Measurements from ENCODE around the gene FBXW8. TPM values are rescaled to one million over a fixed set of nuclear protein-coding genes. Genes with fewer than 3 reads are reported as not detected.

Gene FBXW8
- total RNA-seq, 2 donors from 2014 or later, result 7.9 to 9.0 TPM

GRCh38 chr12:117044311-117044710 lies 133.6 kb downstream of the FBXW8 start:
- no peak for TF ChIP-seq CTCF (IDR thresholded peaks at IDR 0.05)
- Histone ChIP-seq H3K27me3 (no peaks in the 10 kb centered on the region), H3K9me3 (no peaks in the 10 kb centered on the region), H3K4me3 (no peak overlapping the region), H3K4me1 (peaks cover 0 to 40% of the 10 kb centered on the region in 2 donors), H3K36me3 (no peaks in the 10 kb centered on the region), H3K27ac (peak overlapping the region in 1 of 2 donors; percentile 94)
- DNase-seq (ENCODE audit: low spot score), result no peak

GRCh38 chr12:117044790-117045159 lies 134.0 kb downstream of the FBXW8 start:
- Histone ChIP-seq H3K27ac (peak overlapping the region; percentile 80 to 94), H3K4me1 (peaks cover 0 to 42% of the 10 kb centered on the region in 2 donors)
- no peak for DNase-seq (ENCODE audit: low spot score)

GRCh38 chr12:117045160-117046010 lies 134.6 kb downstream of the FBXW8 start:
- peak overlapping the region; percentile 80 to 94 for H3K27ac ChIP-seq
- DNase-seq (ENCODE audit: low spot score), result no peak
- H3K4me1 ChIP-seq, result peaks cover 0 to 48% of the 10 kb centered on the region in 2 donors
- no peaks in the 10 kb centered on the region for H3K36me3 ChIP-seq
- H3K9me3 ChIP-seq, result no peaks in the 10 kb centered on the region
- no peaks in the 10 kb centered on the region for H3K27me3 ChIP-seq
- H3K4me3 ChIP-seq, result no peak overlapping the region
- no peak for TF ChIP-seq CTCF (IDR thresholded peaks at IDR 0.05)

More at GRCh38 chr12:117044790-117045159, 134.0 kb downstream of the FBXW8 start:
- Histone ChIP-seq H3K27me3 (no peaks in the 10 kb centered on the region), H3K36me3 (no peaks in the 10 kb centered on the region), H3K9me3 (no peaks in the 10 kb centered on the region), H3K4me3 (no peak overlapping the region)
- no peak for TF ChIP-seq CTCF (IDR thresholded peaks at IDR 0.05)

- Histone ChIP-seq H3K4me1 (peaks cover 0 to 54% of the 10 kb centered on the region in 2 donors), H3K9me3 (no peaks in the 10 kb centered on the region), H3K27me3 (no peaks in the 10 kb centered on the region), H3K27ac (peak overlapping the region; percentile 80 to 94), H3K4me3 (no peak overlapping the region), H3K36me3 (no peaks in the 10 kb centered on the region)
- no peak for DNase-seq (ENCODE audit: low spot score)
- TF ChIP-seq CTCF (IDR thresholded peaks at IDR 0.05), result no peak
These were observed 135.2 kb downstream of the FBXW8 start for GRCh38 chr12:117046011-117046369.

- H3K4me1 ChIP-seq, result peaks cover 0 to 58% of the 10 kb centered on the region in 2 donors
- no peaks in the 10 kb centered on the region for H3K36me3 ChIP-seq
- peak overlapping the region; percentile 80 to 94 for H3K27ac ChIP-seq
- no peaks in the 10 kb centered on the region for H3K27me3 ChIP-seq
- DNase-seq (ENCODE audit: low spot score), result no peak
- H3K9me3 ChIP-seq, result no peaks in the 10 kb centered on the region
- no peak for TF ChIP-seq CTCF (IDR thresholded peaks at IDR 0.05)
- H3K4me3 ChIP-seq, result no peak overlapping the region
These were observed 135.7 kb downstream of the FBXW8 start for GRCh38 chr12:117046425-117046824.

All from right atrium auricular region (tissue), 2 donors.